K562 (cell line): ENCODE results near the gene COX18. TPM values are rescaled to one million over a fixed set of nuclear protein-coding genes. Genes with fewer than 3 reads are reported as not detected.

Experiments used
- ATAC-seq: fragments of 200-7000 bp; cut with Tn5 transposase; 3 replicates; pipeline ENCODE4 v1.9.1; 2020; ENCODE audit warnings: moderate library complexity
- BruUV-seq: library from RNA; stranded (reverse); fragments of 400-500 nt; replicated peaks from 2 replicates; lab custom pipeline; 2021; lab: Mats Ljungman, UMichigan
- CTCF ChIA-PET: fragments of 300-600 bp; formaldehyde crosslinking; extraction: SDS; loops from one replicate; lab custom pipeline; 2021; ENCODE audit warnings: low intra/inter-chr PET ratio; lab: Yijun Ruan, JAX
- POLR2A ChIA-PET: fragments of 300-600, 350-650 bp; sonication (Branson Sonifier 250); formaldehyde crosslinking; extraction: SDS; loops from one replicate; lab custom pipeline; 2021; ENCODE audit warnings: antibody characterized with exemption, inconsistent platforms; lab: Yijun Ruan, JAX
- DNase-seq, 4 experiments: peaks; one replicate each; pipeline versions ENCODE4 v3.0.0 to v3.0.0-alpha.2; 2011 to 2018; ENCODE audit warnings: low spot score in 3 of 4, mixed read lengths in 3 of 4; ENCODE audit errors: extremely low read depth in 1 of 4
- FAIRE-seq: peaks from 2 replicates; lab custom pipeline; 2011; peaks lifted over from hg19 to GRCh38; lab: Jason Lieb, UNC
- H2AFZ ChIP-seq: 2 replicates; pipeline ENCODE4 v1.6.0; 2011; ENCODE audit warnings: low read depth, low read length, control low read depth, inconsistent platforms
- H3K27ac ChIP-seq: fragments of 200-600 bp; 3 replicates; pipeline ENCODE4 v1.8.0; 2011; ENCODE audit warnings: low read depth, mild to moderate bottlenecking, control low read depth, inconsistent platforms, low read length, moderate library complexity, mixed read lengths; ENCODE audit errors: extremely low read depth
- H3K27me3 ChIP-seq, 2 experiments: fragments of 300-600 bp in 1 of 2; 2 replicates in 1 of 2; 3 replicates in 1 of 2; pipeline versions ENCODE4 v1.6.0 to v1.8.0; 2011; ENCODE audit warnings: inconsistent platforms in 2 of 2, low read length in 2 of 2, mild to moderate bottlenecking in 1 of 2, mixed read lengths in 1 of 2, moderate library complexity in 1 of 2; ENCODE audit not compliant: control insufficient read depth in 2 of 2, insufficient read depth in 2 of 2
- H3K36me3 ChIP-seq: fragments of 300-600 bp; 3 replicates; pipeline ENCODE4 v1.8.0; 2011; ENCODE audit warnings: mild to moderate bottlenecking, low read length, inconsistent platforms; ENCODE audit not compliant: control insufficient read depth, insufficient read depth
- H3K4me1 ChIP-seq, 2 experiments: fragments of 200-600 bp in 1 of 2; replicated peaks in 1 of 2; 2 replicates in 1 of 2; 3 replicates in 1 of 2; pipeline versions ENCODE4 v1.5.1 to v1.8.0; 2011; ENCODE audit warnings: inconsistent platforms in 2 of 2, low read length in 2 of 2, mild to moderate bottlenecking in 1 of 2, mixed read lengths in 1 of 2, moderate library complexity in 1 of 2; ENCODE audit not compliant: control insufficient read depth in 2 of 2, insufficient read depth in 2 of 2
- H3K4me2 ChIP-seq: 2 replicates; pipeline ENCODE4 v1.6.1; 2011; ENCODE audit warnings: low read length, control low read depth, inconsistent platforms, mixed read lengths; ENCODE audit not compliant: insufficient read depth
- H3K4me3 ChIP-seq: fragments of 200-600 bp; sonication (generic), shearing (Covaris generic); 2 replicates; pipeline ENCODE4 v1.5.1; 2016; ENCODE audit warnings: control low read depth, inconsistent platforms
- H3K79me2 ChIP-seq: fragments of 200-600 bp; 3 replicates; pipeline ENCODE4 v1.8.0; 2011; ENCODE audit warnings: low read length, inconsistent platforms; ENCODE audit not compliant: control insufficient read depth, insufficient read depth
- H3K9ac ChIP-seq, 2 experiments: 2 replicates each; pipeline versions ENCODE4 v1.6.0 to v1.6.1; 2011; ENCODE audit warnings: low read depth in 2 of 2, low read length in 2 of 2, control low read depth in 1 of 2, inconsistent platforms in 1 of 2, mild to moderate bottlenecking in 1 of 2, mixed read lengths in 1 of 2; ENCODE audit not compliant: insufficient read depth in 1 of 2
- H3K9me1 ChIP-seq: one replicate; pipeline ENCODE4 v1.6.0; 2011; ENCODE audit warnings: inconsistent platforms, mild to moderate bottlenecking, low read length, moderate library complexity; ENCODE audit not compliant: control insufficient read depth, insufficient read depth
- H3K9me3 ChIP-seq: replicated peaks from 2 replicates; pipeline ENCODE4 v1.5.1; 2011; ENCODE audit warnings: low read depth, low read length, inconsistent platforms; ENCODE audit not compliant: control insufficient read depth, insufficient read depth
- H4K20me1 ChIP-seq: replicated peaks from 2 replicates; pipeline ENCODE4 v1.6.1; 2011; ENCODE audit warnings: low read length, inconsistent platforms, mixed read lengths; ENCODE audit not compliant: control insufficient read depth, insufficient read depth
- CEBPG ChIP-seq, 3 experiments: fragments of 200-800 bp in 1 of 3; sonication (Bioruptor generic) in 1 of 3; sonication (generic) in 1 of 3; formaldehyde crosslinking in 1 of 3; IDR thresholded peaks in 2 of 3; conservative IDR thresholded peaks in 1 of 3; 2 replicates each; pipeline versions ENCODE4 v1.6.1 to v1.8.0; 2016 to 2022; ENCODE audit warnings: missing compliant biosample characterization in 2 of 3, missing genetic modification characterization in 2 of 3, mild to moderate bottlenecking in 1 of 3, missing genetic modification reagents in 1 of 3
- CGGBP1 ChIP-seq: fragments of 250-450 bp; sonication (Bioruptor Pico); IDR thresholded peaks from 2 replicates; pipeline ENCODE4 v1.9.0; 2021; ENCODE audit warnings: mild to moderate bottlenecking
- CHD1 ChIP-seq: fragments of 200-600 bp; sonication (generic); IDR thresholded peaks from one replicate; pipeline ENCODE4 v1.6.1; 2012; ENCODE audit warnings: mild to moderate bottlenecking, moderate library complexity, low read length, inconsistent platforms
- CREB1 ChIP-seq, 2 experiments: sonication (generic) in 1 of 2; formaldehyde crosslinking in 1 of 2; IDR thresholded peaks; 2 replicates each; pipeline versions ENCODE4 v1.6.1 to v1.8.0; 2012 to 2022; ENCODE audit warnings: inconsistent platforms in 1 of 2, mild to moderate bottlenecking in 1 of 2, missing genetic modification reagents in 1 of 2, moderate library complexity in 1 of 2
- E2F5 ChIP-seq: sonication (generic); formaldehyde crosslinking; IDR thresholded peaks from 2 replicates; pipeline ENCODE4 v1.8.0; 2022; ENCODE audit warnings: mild to moderate bottlenecking, missing genetic modification reagents
- NCOR1 ChIP-seq: fragments of 450-650 bp; IDR thresholded peaks from 2 replicates; pipeline ENCODE4 v1.6.1; 2016; ENCODE audit warnings: mild to moderate bottlenecking, moderate library complexity
- PRPF4 ChIP-seq: fragments of 200-400 bp; formaldehyde crosslinking; IDR thresholded peaks from one replicate; pipeline ENCODE4 v1.6.1; 2017; ENCODE audit warnings: low read length, low read depth, mild to moderate bottlenecking; ENCODE audit not compliant: insufficient read depth, poor library complexity, severe bottlenecking
- RNF2 ChIP-seq: sonication (generic); IDR thresholded peaks from 2 replicates; pipeline ENCODE4 v1.6.1; 2016
- SRSF9 ChIP-seq: fragments of 200-400 bp; formaldehyde crosslinking; IDR thresholded peaks from 2 replicates; pipeline ENCODE4 v1.6.1; 2017; ENCODE audit warnings: low read depth, low read length, borderline replicate concordance
- XRCC5 ChIP-seq: fragments of 200-400 bp; formaldehyde crosslinking; IDR thresholded peaks from 2 replicates; pipeline ENCODE4 v1.6.1; 2017; ENCODE audit warnings: low read depth, mild to moderate bottlenecking, low read length
- ZMIZ1 ChIP-seq, 2 experiments: fragments of 150-350 bp in 1 of 2; IDR thresholded peaks; 2 replicates each; pipeline ENCODE4 v1.6.1; 2012 to 2016; ENCODE audit warnings: low read depth in 2 of 2, low read length in 2 of 2, mild to moderate bottlenecking in 1 of 2, moderate library complexity in 1 of 2
- ZNF277 ChIP-seq: fragments of 250-450 bp; sonication (Bioruptor Pico); IDR thresholded peaks from 2 replicates; pipeline ENCODE4 v1.8.0; 2022; ENCODE audit warnings: inconsistent platforms, mild to moderate bottlenecking, moderate library complexity, borderline replicate concordance
- WGBS: fragments of 100-300 bp; shearing (Covaris generic); methylation state at CpG from one replicate; pipeline ENCODE4 v1.1.6; 2016; ENCODE audit warnings: low coverage, mixed read lengths; ENCODE audit not compliant: insufficient coverage; ENCODE audit errors: missing lambda C conversion rate; 5-methylcytosine and 5-hydroxymethylcytosine counted together
- in situ Hi-C: fragments of 300-500 bp; cut with MboI; formaldehyde crosslinking; loops from 4 replicates; pipeline ENCODE4 v1.15.0; 2018; ENCODE audit warnings: inconsistent platforms, mixed read lengths
- intact Hi-C: fragments of 100-400 bp; cut with micrococcal nuclease; formaldehyde crosslinking; loops from 2 replicates; pipeline ENCODE4 v1.14.2; 2022
- polyA plus RNA-seq, 8 experiments: library from polyadenylated mRNA; depleted of rRNA in 4 of 8; stranded (reverse) in 5 of 8; unstranded in 3 of 8; fragments of >200 nt; fragmentation: Nextera tagmentation in 2 of 8; fragmentation: Illumina TruSeq in 1 of 8; extraction: Ambion mirVana in 2 of 8; extraction: Trizol in 1 of 8; gene quantifications; 2 replicates each; pipeline versions ENCODE4 v1.2.1 to v1.2.3, GENCODE V29; 2011 to 2014; ENCODE audit warnings: inconsistent platforms in 1 of 8, missing spikeins in 1 of 8
- total RNA-seq, 7 experiments: library from RNA; depleted of rRNA in 6 of 7; stranded (reverse); fragments of >200 nt in 6 of 7; fragmentation: Illumina TruSeq in 2 of 7; extraction: Trizol in 2 of 7; gene quantifications; 2 replicates each; pipeline versions ENCODE4 v1.2.1 to v1.2.3, GENCODE V29; 2011 to 2021; ENCODE audit warnings: low replicate concordance in 1 of 7
- TF ChIP-seq, protein P1 (sequence below): fragments of 450-650 bp; conservative IDR thresholded peaks from 2 replicates; pipeline ENCODE4 v1.6.1; 2016; ENCODE audit warnings: missing genetic modification characterization, low read depth, mild to moderate bottlenecking, control low read depth, missing compliant biosample characterization

Gene COX18
- total and polyA plus RNA-seq, 9 of the 15 experiments (the other 6 are each of a cell fraction or from before 2014, with no cell fraction given) = 7.0 to 21.3 (median 14.7) TPM

GRCh38 chr4:73055241-73055897 lies 14.1 kb downstream of the COX18 start:
- ATAC-seq (no peak), DNase-seq (no peak), FAIRE-seq (peak; percentile 11)
- no peak for TF ChIP-seq PRPF4
- no peak for TF ChIP-seq CREB1 (IDR thresholded peaks at IDR 0.05)
- no peak for TF ChIP-seq CREB1 (CRISPR knock-in tag; IDR thresholded peaks at IDR 0.05)
- TF ChIP-seq CEBPG (CRISPR knock-in tag; IDR thresholded peaks at IDR 0.05) = no peak
- TF ChIP-seq CEBPG (tag; conservative IDR thresholded peaks at IDR 0.05 in 1 of 2, IDR thresholded peaks at IDR 0.05 in 1 of 2) = no peak
- TF ChIP-seq SRSF9 = no peak
- TF ChIP-seq NCOR1 = no peak
- TF ChIP-seq, protein P1, sequence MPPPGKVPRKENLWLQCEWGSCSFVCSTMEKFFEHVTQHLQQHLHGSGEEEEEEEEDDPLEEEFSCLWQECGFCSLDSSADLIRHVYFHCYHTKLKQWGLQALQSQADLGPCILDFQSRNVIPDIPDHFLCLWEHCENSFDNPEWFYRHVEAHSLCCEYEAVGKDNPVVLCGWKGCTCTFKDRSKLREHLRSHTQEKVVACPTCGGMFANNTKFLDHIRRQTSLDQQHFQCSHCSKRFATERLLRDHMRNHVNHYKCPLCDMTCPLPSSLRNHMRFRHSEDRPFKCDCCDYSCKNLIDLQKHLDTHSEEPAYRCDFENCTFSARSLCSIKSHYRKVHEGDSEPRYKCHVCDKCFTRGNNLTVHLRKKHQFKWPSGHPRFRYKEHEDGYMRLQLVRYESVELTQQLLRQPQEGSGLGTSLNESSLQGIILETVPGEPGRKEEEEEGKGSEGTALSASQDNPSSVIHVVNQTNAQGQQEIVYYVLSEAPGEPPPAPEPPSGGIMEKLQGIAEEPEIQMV (tag) = no peak
- no peak for TF ChIP-seq ZNF277 (CRISPR knock-in tag)
- no peak for TF ChIP-seq CHD1
- TF ChIP-seq E2F5 (CRISPR knock-in tag) = no peak
- TF ChIP-seq ZMIZ1 (IDR thresholded peaks at IDR 0.05; ENCODE audit: low read depth in 2 of 2, low read length in 2 of 2) = no peak
- no peak for TF ChIP-seq CGGBP1 (CRISPR knock-in tag)
- no peak for TF ChIP-seq XRCC5
- no peak for TF ChIP-seq RNF2
- no peaks in the 10 kb centered on the region for H3K9me3 ChIP-seq
- H3K79me2 ChIP-seq = no peaks in the 10 kb centered on the region
- no peaks in the 10 kb centered on the region for H3K27me3 ChIP-seq
- H3K9ac ChIP-seq = no peak overlapping the region
- no peak overlapping the region for H3K4me2 ChIP-seq
- WGBS = 100% methylated on average over 2 of the region's 2 CpGs
- H3K9me1 ChIP-seq = no peaks in the 10 kb centered on the region
- in situ Hi-C loops (no loop called here), intact Hi-C loops (no loop called here)
- peaks cover 53% of the 10 kb centered on the region for H3K36me3 ChIP-seq
- no peak overlapping the region for H3K4me3 ChIP-seq
- no peaks in the 10 kb centered on the region for H4K20me1 ChIP-seq
- H3K4me1 ChIP-seq = no peaks in the 10 kb centered on the region
- H3K27ac ChIP-seq = no peak overlapping the region
- CTCF ChIA-PET = no interaction called here
- H2AFZ ChIP-seq = no peak overlapping the region
- no TSS peak for BruUV-seq
- POLR2A ChIA-PET = no interaction called here
